DND-41 (cell line): ENCODE data around the gene CFAP53.

Experiments
- CTCF ChIP-seq: IDR thresholded peaks from 2 replicates; pipeline ENCODE4 v1.5.1; 2012; ENCODE audit warnings: borderline replicate concordance, low read length, moderate library complexity, mild to moderate bottlenecking; ENCODE audit not compliant: poor library complexity, severe bottlenecking; ENCODE audit errors: extremely low read depth
- EZH2 ChIP-seq: IDR thresholded peaks from 3 replicates; pipeline ENCODE4 v1.6.1; 2012; ENCODE audit warnings: borderline replicate concordance, low read depth, mild to moderate bottlenecking, moderate library complexity, low read length, inconsistent platforms; ENCODE audit not compliant: severe bottlenecking

GRCh38 chr18:50262977-50263376 lies 3.3 kb downstream of the CFAP53 start:
- no peak for TF ChIP-seq CTCF
- no peak for TF ChIP-seq EZH2
